DOHH2 (cell line): ENCODE data around the gene PACRG.

ENCODE experiments used
- CTCF ChIP-seq: fragments of 200-600 bp; sonication (generic); IDR thresholded peaks from one replicate; pipeline ENCODE4 v1.5.1; 2014; ENCODE audit warnings: antibody characterized with exemption, mild to moderate bottlenecking, low read depth, low read length; ENCODE audit not compliant: poor library complexity, severe bottlenecking
- EZH2phosphoT487 ChIP-seq: fragments of 200-600 bp; sonication (generic); IDR thresholded peaks from 2 replicates; pipeline ENCODE4 v1.6.1; 2017; ENCODE audit warnings: borderline replicate concordance, mild to moderate bottlenecking, antibody characterized with exemption, low read length, moderate library complexity, mixed read lengths

DNA sequence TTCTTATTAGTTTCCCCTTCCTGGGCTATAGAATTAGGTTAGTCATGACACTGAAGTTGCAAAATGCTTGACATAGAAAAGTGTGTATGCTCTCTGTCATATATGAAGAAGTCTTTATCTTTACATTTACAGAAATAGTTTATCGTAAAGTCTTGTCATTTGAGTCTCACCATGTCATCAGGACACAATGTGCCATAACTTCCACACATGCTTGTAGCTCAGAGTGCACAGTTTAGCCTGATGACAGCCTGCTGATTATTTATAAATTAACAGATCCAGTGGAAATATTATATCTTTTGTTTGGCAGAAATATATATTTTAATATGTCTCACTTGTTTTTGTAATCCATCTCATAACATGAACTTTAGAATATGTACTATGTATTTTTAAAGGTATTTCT lies 399.8 kb downstream of the PACRG start:
- TF ChIP-seq CTCF (no peak), EZH2phosphoT487 (no peak)
